ENCODE results near the gene AMPD3. TPM values are rescaled to one million over a fixed set of nuclear protein-coding genes. Genes with fewer than 3 reads are reported as not detected.

Gene AMPD3
- polyA plus RNA-seq, 1 donor from 2014 or later, result not detected

DNA sequence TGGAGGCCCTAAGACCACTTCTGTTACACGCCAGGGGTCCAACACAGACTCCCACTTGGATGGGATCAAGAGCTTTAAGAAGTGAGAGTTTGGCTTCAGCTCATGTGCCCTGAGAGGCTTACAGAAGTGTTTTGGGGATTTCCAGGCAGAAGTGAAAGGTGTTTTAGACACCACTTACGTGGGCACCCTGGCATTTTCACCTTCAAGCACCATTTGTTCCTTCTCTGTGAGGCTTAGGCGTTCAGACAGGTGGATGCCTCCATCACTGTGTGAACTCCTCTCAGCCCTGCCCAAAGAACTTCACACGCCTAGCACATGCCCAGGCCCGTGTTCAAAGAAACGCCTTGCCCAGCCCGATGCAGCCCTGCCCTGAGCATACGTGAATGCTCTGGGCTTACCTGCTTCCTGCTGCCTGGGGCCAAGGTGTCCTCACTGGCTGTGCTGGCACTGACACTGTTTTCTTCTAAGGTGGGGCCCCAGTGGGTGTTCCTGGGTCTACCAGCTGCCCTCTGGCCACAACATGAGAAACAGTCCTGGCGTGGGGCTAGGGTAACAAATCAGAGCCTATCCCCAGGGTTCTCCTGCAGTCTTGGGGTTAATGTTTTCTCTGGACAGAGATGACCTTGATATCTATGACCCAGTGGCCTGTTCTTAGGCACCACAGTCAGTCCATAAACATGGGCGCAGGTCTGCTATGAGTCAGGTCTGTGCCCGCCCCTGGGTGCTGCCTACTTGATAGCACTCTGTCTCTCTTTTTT is 34.0 kb downstream of the AMPD3 start:
- Histone ChIP-seq H4K20me1 (ENCODE audit: insufficient read depth) (no peaks in the 10 kb centered on the region), H3K4me3 (ENCODE audit: low read length) (no peak overlapping the region), H3F3A (ENCODE audit: insufficient read depth, low read length, poor library complexity, severe bottlenecking) (no peaks in the 10 kb centered on the region), H3K9ac (ENCODE audit: low read length) (no peak overlapping the region), H2AFZ (ENCODE audit: low read depth, low read length) (no peak overlapping the region), H3K36me3 (ENCODE audit: insufficient read depth, low read length) (no peaks in the 10 kb centered on the region), H3K9me3 (ENCODE audit: low read length) (no peaks in the 10 kb centered on the region), H3K27me3 (ENCODE audit: insufficient read depth, low read depth, low read length) (no peaks in the 10 kb centered on the region), H3K4me2 (ENCODE audit: low read length) (no peak overlapping the region), H3K9me2 (ENCODE audit: insufficient read depth, low read length) (no peaks in the 10 kb centered on the region), H3K27ac (ENCODE audit: low read length) (no peak overlapping the region), H3K79me2 (replicated peaks; ENCODE audit: insufficient read depth, low read length) (no peaks in the 10 kb centered on the region)
- TF ChIP-seq MXI1 (conservative IDR thresholded peaks at IDR 0.05; ENCODE audit: poor library complexity, severe bottlenecking), result no peak
- no peak for TF ChIP-seq RAD21 (conservative IDR thresholded peaks at IDR 0.05)
- no peak for TF ChIP-seq POLR2AphosphoS5 (IDR thresholded peaks at IDR 0.05)
- no peak for TF ChIP-seq TAF1 (IDR thresholded peaks at IDR 0.05; ENCODE audit: low read depth)
- TF ChIP-seq SMC3 (conservative IDR thresholded peaks at IDR 0.05; ENCODE audit: poor library complexity), result no peak
- no peak for TF ChIP-seq EP300 (conservative IDR thresholded peaks at IDR 0.05; ENCODE audit: poor library complexity, severe bottlenecking)
- TF ChIP-seq, protein P1, sequence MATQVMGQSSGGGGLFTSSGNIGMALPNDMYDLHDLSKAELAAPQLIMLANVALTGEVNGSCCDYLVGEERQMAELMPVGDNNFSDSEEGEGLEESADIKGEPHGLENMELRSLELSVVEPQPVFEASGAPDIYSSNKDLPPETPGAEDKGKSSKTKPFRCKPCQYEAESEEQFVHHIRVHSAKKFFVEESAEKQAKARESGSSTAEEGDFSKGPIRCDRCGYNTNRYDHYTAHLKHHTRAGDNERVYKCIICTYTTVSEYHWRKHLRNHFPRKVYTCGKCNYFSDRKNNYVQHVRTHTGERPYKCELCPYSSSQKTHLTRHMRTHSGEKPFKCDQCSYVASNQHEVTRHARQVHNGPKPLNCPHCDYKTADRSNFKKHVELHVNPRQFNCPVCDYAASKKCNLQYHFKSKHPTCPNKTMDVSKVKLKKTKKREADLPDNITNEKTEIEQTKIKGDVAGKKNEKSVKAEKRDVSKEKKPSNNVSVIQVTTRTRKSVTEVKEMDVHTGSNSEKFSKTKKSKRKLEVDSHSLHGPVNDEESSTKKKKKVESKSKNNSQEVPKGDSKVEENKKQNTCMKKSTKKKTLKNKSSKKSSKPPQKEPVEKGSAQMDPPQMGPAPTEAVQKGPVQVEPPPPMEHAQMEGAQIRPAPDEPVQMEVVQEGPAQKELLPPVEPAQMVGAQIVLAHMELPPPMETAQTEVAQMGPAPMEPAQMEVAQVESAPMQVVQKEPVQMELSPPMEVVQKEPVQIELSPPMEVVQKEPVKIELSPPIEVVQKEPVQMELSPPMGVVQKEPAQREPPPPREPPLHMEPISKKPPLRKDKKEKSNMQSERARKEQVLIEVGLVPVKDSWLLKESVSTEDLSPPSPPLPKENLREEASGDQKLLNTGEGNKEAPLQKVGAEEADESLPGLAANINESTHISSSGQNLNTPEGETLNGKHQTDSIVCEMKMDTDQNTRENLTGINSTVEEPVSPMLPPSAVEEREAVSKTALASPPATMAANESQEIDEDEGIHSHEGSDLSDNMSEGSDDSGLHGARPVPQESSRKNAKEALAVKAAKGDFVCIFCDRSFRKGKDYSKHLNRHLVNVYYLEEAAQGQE (IDR thresholded peaks at IDR 0.05; ENCODE audit: borderline replicate concordance), result no peak
- no peak for TF ChIP-seq EZH2 (IDR thresholded peaks at IDR 0.05; ENCODE audit: borderline replicate concordance, insufficient read depth, low read length, poor library complexity, severe bottlenecking)
- TF ChIP-seq, protein P2, sequence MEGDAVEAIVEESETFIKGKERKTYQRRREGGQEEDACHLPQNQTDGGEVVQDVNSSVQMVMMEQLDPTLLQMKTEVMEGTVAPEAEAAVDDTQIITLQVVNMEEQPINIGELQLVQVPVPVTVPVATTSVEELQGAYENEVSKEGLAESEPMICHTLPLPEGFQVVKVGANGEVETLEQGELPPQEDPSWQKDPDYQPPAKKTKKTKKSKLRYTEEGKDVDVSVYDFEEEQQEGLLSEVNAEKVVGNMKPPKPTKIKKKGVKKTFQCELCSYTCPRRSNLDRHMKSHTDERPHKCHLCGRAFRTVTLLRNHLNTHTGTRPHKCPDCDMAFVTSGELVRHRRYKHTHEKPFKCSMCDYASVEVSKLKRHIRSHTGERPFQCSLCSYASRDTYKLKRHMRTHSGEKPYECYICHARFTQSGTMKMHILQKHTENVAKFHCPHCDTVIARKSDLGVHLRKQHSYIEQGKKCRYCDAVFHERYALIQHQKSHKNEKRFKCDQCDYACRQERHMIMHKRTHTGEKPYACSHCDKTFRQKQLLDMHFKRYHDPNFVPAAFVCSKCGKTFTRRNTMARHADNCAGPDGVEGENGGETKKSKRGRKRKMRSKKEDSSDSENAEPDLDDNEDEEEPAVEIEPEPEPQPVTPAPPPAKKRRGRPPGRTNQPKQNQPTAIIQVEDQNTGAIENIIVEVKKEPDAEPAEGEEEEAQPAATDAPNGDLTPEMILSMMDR (IDR thresholded peaks at IDR 0.05; ENCODE audit: poor library complexity, severe bottlenecking), result no peak

DNA sequence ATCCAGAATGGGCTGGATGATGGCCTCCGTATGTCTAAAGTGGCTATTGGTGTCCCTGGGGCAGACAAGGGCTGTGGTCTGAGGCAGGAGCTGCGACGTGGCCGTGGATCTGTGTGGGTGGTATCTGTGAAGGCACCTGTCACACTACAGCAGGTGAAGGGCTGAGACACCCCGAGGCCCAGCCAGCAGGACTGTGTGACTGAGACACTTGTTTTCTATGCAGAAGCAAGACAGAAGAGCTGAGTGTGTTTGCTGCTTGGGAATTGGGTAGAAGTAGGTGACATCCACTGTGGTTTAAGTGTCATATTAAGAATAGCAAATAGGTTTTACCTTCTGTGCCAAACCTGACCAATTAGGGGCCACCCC is 35.0 kb downstream of the AMPD3 start:
- no peak overlapping the region for H3K27ac ChIP-seq (ENCODE audit: low read length)
- no peaks in the 10 kb centered on the region for H3K9me3 ChIP-seq (ENCODE audit: low read length)
- H3K9me2 ChIP-seq (ENCODE audit: insufficient read depth, low read length), result no peaks in the 10 kb centered on the region
- no peaks in the 10 kb centered on the region for H3K27me3 ChIP-seq (ENCODE audit: insufficient read depth, low read depth, low read length)
- TF ChIP-seq, protein P2 (IDR thresholded peaks at IDR 0.05; ENCODE audit: poor library complexity, severe bottlenecking), result no peak
- TF ChIP-seq RAD21 (conservative IDR thresholded peaks at IDR 0.05) (no peak), EZH2 (IDR thresholded peaks at IDR 0.05; ENCODE audit: borderline replicate concordance, insufficient read depth, low read length, poor library complexity, severe bottlenecking) (no peak), MXI1 (conservative IDR thresholded peaks at IDR 0.05; ENCODE audit: poor library complexity, severe bottlenecking) (no peak)
- H3K36me3 ChIP-seq (ENCODE audit: insufficient read depth, low read length), result no peaks in the 10 kb centered on the region
- H3K4me2 ChIP-seq (ENCODE audit: low read length), result no peak overlapping the region
- H3K9ac ChIP-seq (ENCODE audit: low read length), result no peak overlapping the region
- no peaks in the 10 kb centered on the region for H3F3A ChIP-seq (ENCODE audit: insufficient read depth, low read length, poor library complexity, severe bottlenecking)
- H3K79me2 ChIP-seq (replicated peaks; ENCODE audit: insufficient read depth, low read length), result no peaks in the 10 kb centered on the region
- H2AFZ ChIP-seq (ENCODE audit: low read depth, low read length), result no peak overlapping the region
- no peaks in the 10 kb centered on the region for H4K20me1 ChIP-seq (ENCODE audit: insufficient read depth)
- H3K4me3 ChIP-seq (ENCODE audit: low read length), result no peak overlapping the region

Measured in neural cell (in vitro differentiated cells).